Skeletal muscle tissue (tissue), 4 donors: ENCODE data around the gene ENTREP1. TPM values are rescaled to one million over a fixed set of nuclear protein-coding genes. Genes with fewer than 3 reads are reported as not detected.
"Not testable (repeated sequence)": the region's sequence is repeated elsewhere in the genome, so short reads cannot be mapped to it uniquely, and the experiment has no call there.

Source experiments
- H3K27ac ChIP-seq: one replicate; pipeline ENCODE4 v1.7.0; 2013; ENCODE audit warnings: mild to moderate bottlenecking, low read depth, low read length, inconsistent platforms
- H3K27me3 ChIP-seq, 3 donors: one replicate each; pipeline ENCODE4 v1.7.0; 2013; ENCODE audit warnings: low read length in 3 of 3; ENCODE audit not compliant: control insufficient read depth in 3 of 3, insufficient read depth in 3 of 3
- H3K36me3 ChIP-seq, 3 donors: one replicate each; pipeline ENCODE4 v1.7.0; 2013; ENCODE audit warnings: low read length in 3 of 3; ENCODE audit not compliant: control insufficient read depth in 3 of 3, insufficient read depth in 3 of 3
- H3K4me1 ChIP-seq, 3 donors: one replicate each; pipeline ENCODE4 v1.7.0; 2013; ENCODE audit warnings: low read length in 3 of 3, mild to moderate bottlenecking in 3 of 3; ENCODE audit not compliant: control insufficient read depth in 3 of 3, insufficient read depth in 3 of 3
- H3K4me3 ChIP-seq, 3 donors: one replicate each; pipeline ENCODE4 v1.7.0; 2013; ENCODE audit warnings: low read length in 3 of 3
- H3K9ac ChIP-seq, 3 donors: one replicate each; pipeline ENCODE4 v1.7.0; 2013; ENCODE audit warnings: low read length in 3 of 3, mild to moderate bottlenecking in 3 of 3, moderate library complexity in 2 of 3, low read depth in 1 of 3
- H3K9me3 ChIP-seq, 3 donors: one replicate each; pipeline ENCODE4 v1.7.0; 2013; ENCODE audit warnings: low read length in 3 of 3; ENCODE audit not compliant: control insufficient read depth in 3 of 3
- total RNA-seq: library from RNA; depleted of rRNA; stranded (reverse); fragments of >200 nt; gene quantifications from one replicate; pipeline ENCODE4 v1.2.3, GENCODE V29; 2014
- donor health status: Osteomylitis.

ENTREP1 gene
- total RNA-seq, 1 donor from 2014 or later, result 15.1 TPM

DNA sequence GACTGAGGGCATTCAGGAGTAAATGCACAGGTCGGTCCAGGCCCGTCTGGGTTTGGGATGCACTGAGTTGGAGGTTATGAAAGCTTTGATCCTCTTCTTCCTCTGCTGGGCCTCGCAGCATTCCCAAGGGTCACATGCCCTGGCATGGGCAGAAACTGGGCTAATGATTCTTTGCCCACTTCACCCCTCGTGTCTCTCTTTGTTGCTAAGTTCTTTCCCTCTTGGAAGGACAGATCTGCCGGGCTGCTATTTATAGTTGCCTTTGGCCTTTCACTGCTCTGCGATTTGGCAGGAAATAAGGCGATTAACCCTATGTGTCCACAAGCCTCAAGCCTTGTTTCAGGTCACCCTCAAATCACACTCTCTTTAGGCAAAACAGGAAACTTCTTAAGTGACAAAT, 66.9 kb downstream of the ENTREP1 start:
- H3K4me1 ChIP-seq, result peaks cover 41 to 66% (median 45%) of the 10 kb centered on the region in 3 donors
- H3K9me3 ChIP-seq, result no peaks in the 10 kb centered on the region
- peaks cover 12 to 25% (median 21%) of the 10 kb centered on the region in 3 donors for H3K36me3 ChIP-seq
- no peaks in the 10 kb centered on the region for H3K27me3 ChIP-seq
- H3K9ac ChIP-seq, result peak overlapping the region; percentile 60 to 71 (median 63)
- peak overlapping the region; percentile 83 for H3K27ac ChIP-seq
- peak overlapping the region; percentile 19 to 49 (median 25) for H3K4me3 ChIP-seq

DNA sequence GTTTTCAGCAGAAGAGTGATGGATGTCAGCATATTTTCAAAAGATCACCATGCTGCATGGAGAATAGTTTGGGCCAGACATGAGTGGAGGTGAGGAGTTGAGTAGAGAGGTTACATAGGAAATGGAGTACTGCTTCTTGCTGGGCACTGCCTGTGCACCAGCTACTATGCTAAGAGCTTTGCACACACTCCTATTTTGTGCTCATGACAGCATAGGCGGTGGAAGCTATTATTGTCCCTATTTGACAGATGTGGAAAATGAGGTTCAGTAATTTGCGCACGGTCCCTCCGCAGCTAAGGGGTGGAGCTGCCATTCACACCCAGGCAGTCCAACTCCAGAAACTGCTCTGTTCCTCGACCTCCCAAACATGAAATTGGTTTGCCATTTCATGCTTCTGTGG, 67.8 kb downstream of the ENTREP1 start:
- H3K4me1 ChIP-seq, result peaks cover 42 to 70% (median 48%) of the 10 kb centered on the region in 3 donors
- H3K4me3 ChIP-seq, result peak overlapping the region in 2 of 3 donors; percentile 6 to 31
- peak overlapping the region; percentile 83 for H3K27ac ChIP-seq
- H3K36me3 ChIP-seq, result peaks cover 4 to 16% (median 16%) of the 10 kb centered on the region in 3 donors
- peak overlapping the region; percentile 60 to 71 (median 60) for H3K9ac ChIP-seq
- no peaks in the 10 kb centered on the region for H3K27me3 ChIP-seq
- no peaks in the 10 kb centered on the region for H3K9me3 ChIP-seq

DNA sequence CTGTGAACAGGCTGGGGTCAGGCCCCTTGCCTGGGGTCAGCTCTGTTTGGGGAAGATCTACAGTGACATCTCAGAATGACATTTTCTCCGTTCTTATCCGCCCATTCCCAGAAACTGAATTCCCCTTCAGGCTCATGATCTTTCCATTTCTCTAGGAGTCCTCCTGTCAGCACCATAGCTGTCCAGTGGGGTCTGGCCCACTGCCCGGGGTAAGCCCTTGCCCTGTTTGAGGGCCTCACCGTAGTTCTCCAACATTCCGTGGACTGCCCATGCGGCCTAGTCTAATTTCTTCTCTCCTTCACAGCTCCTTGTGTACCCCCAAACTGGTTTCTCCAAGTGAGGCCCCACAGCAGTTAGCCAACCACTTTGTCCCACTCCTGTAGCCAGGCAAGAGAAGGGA, 68.4 kb downstream of the ENTREP1 start:
- Histone ChIP-seq H3K9ac (peak overlapping the region in 1 of 3 donors; percentile 71), H3K4me3 (peak overlapping the region in 1 of 3 donors; percentile 31), H3K36me3 (peaks cover 0 to 11% (median 10%) of the 10 kb centered on the region in 3 donors), H3K27ac (peak overlapping the region; percentile 83), H3K9me3 (no peaks in the 10 kb centered on the region), H3K4me1 (peaks cover 42 to 66% (median 48%) of the 10 kb centered on the region in 3 donors), H3K27me3 (no peaks in the 10 kb centered on the region)

DNA sequence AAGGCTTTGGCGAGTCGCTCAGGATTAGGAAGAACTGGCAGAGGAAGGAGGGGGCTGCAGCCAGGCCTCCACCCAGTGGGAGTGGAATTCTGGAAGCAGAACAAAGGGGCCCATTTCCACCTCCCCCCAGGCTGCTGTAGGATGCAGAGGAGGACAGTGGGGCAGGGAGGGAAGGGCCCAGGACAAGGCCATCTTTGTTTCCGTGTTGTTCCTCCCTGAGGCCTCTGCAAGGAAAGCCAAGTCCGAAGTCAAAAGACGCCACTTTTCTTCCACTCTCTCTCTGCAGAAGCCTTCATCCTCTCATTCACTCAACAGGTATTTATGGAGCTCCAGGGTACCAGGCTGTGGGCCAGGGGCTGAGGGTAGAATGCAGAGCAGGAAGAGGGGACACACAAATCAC, 70.7 kb downstream of the ENTREP1 start:
- Histone ChIP-seq H3K27me3 (no peaks in the 10 kb centered on the region), H3K9ac (peak overlapping the region in 1 of 3 donors; percentile 16), H3K4me3 (no peak overlapping the region), H3K4me1 (peaks cover 37 to 53% (median 42%) of the 10 kb centered on the region in 3 donors), H3K36me3 (no peaks in the 10 kb centered on the region), H3K27ac (no peak overlapping the region), H3K9me3 (no peaks in the 10 kb centered on the region)

DNA sequence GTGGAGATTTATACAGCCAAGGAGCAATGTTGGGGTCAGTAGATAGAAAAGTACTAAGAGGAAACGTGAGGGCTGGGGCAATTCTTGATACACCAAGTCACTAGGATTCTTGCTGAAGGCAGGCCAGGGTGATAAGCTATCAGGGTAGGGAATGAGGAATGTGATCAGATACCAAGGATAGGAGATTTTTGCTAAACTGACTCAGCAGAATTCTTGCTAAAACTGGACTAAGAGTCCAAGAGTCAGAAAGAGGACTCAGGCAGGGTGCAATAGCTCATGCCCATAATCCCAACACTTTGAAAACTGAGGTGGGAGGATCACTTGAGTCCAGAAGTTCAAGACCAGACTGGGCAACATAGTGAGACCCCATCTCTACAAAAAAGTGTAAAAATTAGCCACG, 71.7 kb downstream of the ENTREP1 start:
- Histone ChIP-seq H3K27me3 (no peaks in the 10 kb centered on the region), H3K36me3 (no peaks in the 10 kb centered on the region), H3K27ac (peak overlapping the region; percentile 77), H3K9me3 (no peaks in the 10 kb centered on the region), H3K4me1 (peaks cover 29 to 43% (median 33%) of the 10 kb centered on the region in 3 donors), H3K9ac (peak overlapping the region in 1 of 3 donors; percentile 15), H3K4me3 (no peak overlapping the region)

DNA sequence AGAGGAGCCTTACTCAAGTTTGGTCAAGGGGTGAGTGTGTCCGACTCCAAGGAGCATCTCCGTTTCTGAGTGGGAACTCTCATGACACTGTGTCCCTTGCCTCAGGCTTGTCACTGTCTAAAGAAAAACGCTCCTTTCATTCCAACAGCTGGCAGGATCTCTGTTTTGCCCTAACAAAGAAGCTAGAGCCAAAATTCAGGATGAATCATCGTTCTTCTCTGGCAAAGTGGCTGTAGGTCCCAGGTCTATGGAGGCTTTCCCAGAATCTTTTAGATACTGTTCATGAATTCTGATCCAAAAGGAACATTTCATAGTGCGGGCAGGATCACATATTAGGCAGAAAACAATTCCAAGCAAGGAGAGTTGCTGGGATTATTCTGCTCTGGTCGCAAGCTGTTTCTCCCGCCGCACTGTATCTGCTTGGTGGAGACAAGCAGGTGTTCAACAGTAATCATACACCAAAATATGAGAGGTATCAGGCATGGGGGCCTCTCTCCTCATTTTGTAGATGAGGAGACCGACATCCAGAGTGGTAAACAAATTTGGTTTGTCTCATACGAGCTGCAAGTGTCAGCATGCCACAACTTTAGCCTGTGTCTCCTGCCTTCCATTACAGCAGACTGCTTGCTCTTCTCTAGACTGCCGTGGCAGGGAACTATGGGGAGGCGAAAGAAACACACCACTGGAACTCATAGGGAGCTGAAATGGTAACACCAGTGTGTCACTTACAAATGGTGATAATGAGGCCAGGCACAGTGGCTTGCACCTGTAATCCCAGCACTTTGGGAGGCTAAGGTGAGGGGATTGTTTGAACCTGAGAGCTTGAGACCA, 72.6 kb downstream of the ENTREP1 start:
- no peaks in the 10 kb centered on the region for H3K27me3 ChIP-seq
- H3K36me3 ChIP-seq, result no peaks in the 10 kb centered on the region
- peaks cover 20 to 35% (median 27%) of the 10 kb centered on the region in 3 donors for H3K4me1 ChIP-seq
- H3K9ac ChIP-seq, result peak overlapping the region; percentile 4 to 76 (median 37)
- peak overlapping the region; percentile 28 to 60 (median 33) for H3K4me3 ChIP-seq
- peak overlapping the region; percentile 77 for H3K27ac ChIP-seq
- H3K9me3 ChIP-seq, result no peaks in the 10 kb centered on the region

DNA sequence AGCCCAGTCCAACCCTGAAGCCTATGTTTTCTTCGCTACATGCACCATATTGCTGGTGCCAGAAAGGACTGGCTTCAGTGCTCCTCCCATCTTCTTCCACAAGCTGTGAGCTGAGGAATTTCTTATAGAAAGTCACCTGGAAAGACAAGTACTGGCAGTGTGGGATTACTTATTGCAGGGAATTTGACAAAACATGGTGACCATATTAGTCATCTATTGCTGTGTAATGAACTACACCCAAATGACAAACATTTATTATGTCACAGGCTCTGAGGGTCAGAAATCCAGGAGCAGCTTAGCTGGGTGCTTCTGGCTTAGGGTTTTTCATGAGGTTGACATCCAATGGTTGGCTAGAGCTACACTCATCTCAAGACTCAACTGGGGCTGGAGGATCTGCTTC, 75.5 kb downstream of the ENTREP1 start:
- no peak overlapping the region for H3K9ac ChIP-seq
- H3K9me3 ChIP-seq, result no peaks in the 10 kb centered on the region
- no peak overlapping the region for H3K27ac ChIP-seq
- no peak overlapping the region for H3K4me3 ChIP-seq
- H3K4me1 ChIP-seq, result peaks cover 8 to 16% (median 10%) of the 10 kb centered on the region in 3 donors
- H3K27me3 ChIP-seq, result no peaks in the 10 kb centered on the region
- H3K36me3 ChIP-seq, result no peaks in the 10 kb centered on the region

DNA sequence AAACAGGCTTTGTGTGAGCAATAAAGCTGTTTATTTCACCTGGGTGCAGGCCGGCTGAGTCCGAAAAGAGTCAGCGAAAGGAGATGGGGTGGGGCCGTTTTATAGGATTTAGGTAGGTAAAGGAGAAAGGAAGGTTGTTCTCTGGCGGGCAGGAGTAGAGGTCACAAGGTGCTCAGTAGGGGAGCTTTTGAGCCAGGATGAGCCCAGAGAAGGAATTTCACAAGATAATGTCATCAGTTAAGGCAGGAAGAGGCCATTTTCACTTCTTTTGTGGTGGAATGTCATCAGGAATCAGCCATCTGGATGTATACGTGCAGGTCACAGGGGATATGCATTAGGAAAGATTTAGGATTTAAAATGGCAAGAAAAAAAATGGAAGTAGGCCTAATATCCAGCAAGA, 84.9 kb downstream of the ENTREP1 start:
- not testable (repeated sequence) for H3K9me3 ChIP-seq, H3K4me3 ChIP-seq, H3K27me3 ChIP-seq, H3K36me3 ChIP-seq, H3K27ac ChIP-seq, H3K9ac ChIP-seq
- peaks cover 3 to 11% (median 7%) of the 10 kb centered on the region in 3 donors for H3K4me1 ChIP-seq

DNA sequence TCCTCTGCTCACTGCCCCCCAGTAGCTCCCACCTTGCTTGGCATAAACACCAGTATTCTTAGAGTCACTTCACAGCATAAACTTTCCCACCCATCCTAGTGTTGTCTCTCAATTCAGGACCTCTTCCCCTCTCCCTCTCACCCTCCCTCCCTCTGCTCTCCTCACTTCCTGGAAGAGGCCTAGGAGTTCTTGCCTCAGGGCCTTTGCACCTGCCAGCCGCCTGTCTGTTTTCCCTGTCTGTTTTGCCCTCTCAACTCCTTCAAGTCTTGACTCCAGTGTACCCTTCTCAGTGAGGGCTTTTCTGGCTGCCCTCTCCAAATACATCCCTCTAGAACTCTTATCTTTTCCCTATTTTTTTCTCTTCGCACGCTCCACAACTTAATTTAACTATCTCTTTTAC, 86.2 kb downstream of the ENTREP1 start:
- Histone ChIP-seq H3K36me3 (no peaks in the 10 kb centered on the region), H3K4me1 (peaks cover 3 to 11% (median 7%) of the 10 kb centered on the region in 3 donors), H3K9me3 (no peaks in the 10 kb centered on the region), H3K9ac (no peak overlapping the region), H3K4me3 (no peak overlapping the region), H3K27me3 (no peaks in the 10 kb centered on the region), H3K27ac (no peak overlapping the region)
